H9 (cell line): ENCODE measurements around the gene PAQR9. TPM values are rescaled to one million over a fixed set of nuclear protein-coding genes. Genes with fewer than 3 reads are reported as not detected.

Experiments
- DNase-seq: peaks from one replicate; pipeline ENCODE4 v3.0.0-alpha.2; 2017
- H2AFZ ChIP-seq: one replicate; pipeline ENCODE4 v1.6.1; 2013; ENCODE audit warnings: mild to moderate bottlenecking, low read length, control low read depth, moderate library complexity
- H2AK5ac ChIP-seq: 2 replicates; pipeline ENCODE4 v1.6.1; 2013; ENCODE audit warnings: low read length, control low read depth, mixed read lengths; ENCODE audit not compliant: insufficient read length
- H2BK120ac ChIP-seq: one replicate; pipeline ENCODE4 v1.6.1; 2013; ENCODE audit warnings: low read depth, mild to moderate bottlenecking, low read length, control low read depth, inconsistent platforms; ENCODE audit not compliant: poor library complexity, severe bottlenecking
- H2BK12ac ChIP-seq: 2 replicates; pipeline ENCODE4 v1.6.1; 2013; ENCODE audit warnings: low read length, control low read depth, mixed read lengths, low read depth; ENCODE audit not compliant: insufficient read length
- H2BK15ac ChIP-seq: 2 replicates; pipeline ENCODE4 v1.6.1; 2013; ENCODE audit warnings: low read depth, low read length, control low read depth
- H2BK20ac ChIP-seq: one replicate; pipeline ENCODE4 v1.6.1; 2013; ENCODE audit warnings: low read depth, mild to moderate bottlenecking, low read length, control low read depth, inconsistent platforms; ENCODE audit not compliant: poor library complexity, severe bottlenecking
- H2BK5ac ChIP-seq: 2 replicates; pipeline ENCODE4 v1.6.1; 2013; ENCODE audit warnings: low read length, control low read depth, mixed read lengths; ENCODE audit not compliant: insufficient read length
- H3K14ac ChIP-seq: 2 replicates; pipeline ENCODE4 v1.6.1; 2013; ENCODE audit warnings: low read length, control low read depth; ENCODE audit not compliant: insufficient read depth
- H3K18ac ChIP-seq: 2 replicates; pipeline ENCODE4 v1.6.1; 2013; ENCODE audit warnings: low read depth, mild to moderate bottlenecking, mixed read lengths, low read length, control low read depth; ENCODE audit not compliant: insufficient read length
- H3K23ac ChIP-seq: 2 replicates; pipeline ENCODE4 v1.6.1; 2013; ENCODE audit warnings: low read length, control low read depth, mixed read lengths, low read depth; ENCODE audit not compliant: insufficient read length
- H3K23me2 ChIP-seq: 2 replicates; pipeline ENCODE4 v1.6.1; 2013; ENCODE audit warnings: low read depth, mild to moderate bottlenecking, mixed read lengths, low read length, control low read depth; ENCODE audit not compliant: insufficient read length, poor library complexity, severe bottlenecking
- H3K27ac ChIP-seq: 2 replicates; pipeline ENCODE4 v1.5.1; 2013; ENCODE audit warnings: low read length, control low read depth, mixed read lengths, low read depth; ENCODE audit not compliant: insufficient read length
- H3K27me3 ChIP-seq: 2 replicates; pipeline ENCODE4 v1.6.1; 2013; ENCODE audit warnings: low read length, control low read depth, inconsistent platforms; ENCODE audit not compliant: insufficient read depth
- H3K4ac ChIP-seq: 2 replicates; pipeline ENCODE4 v1.6.1; 2013; ENCODE audit warnings: low read depth, mild to moderate bottlenecking, control low read depth, inconsistent platforms, low read length, moderate library complexity
- H3K4me1 ChIP-seq: 2 replicates; pipeline ENCODE4 v1.6.1; 2013; ENCODE audit warnings: low read length, control low read depth, inconsistent platforms; ENCODE audit not compliant: insufficient read depth
- H3K4me2 ChIP-seq: 2 replicates; pipeline ENCODE4 v1.6.1; 2013; ENCODE audit warnings: low read length, control low read depth, mixed read lengths; ENCODE audit not compliant: insufficient read length, insufficient read depth
- H3K56ac ChIP-seq: 2 replicates; pipeline ENCODE4 v1.6.1; 2013; ENCODE audit warnings: low read depth, mild to moderate bottlenecking, mixed read lengths, low read length, control low read depth; ENCODE audit not compliant: insufficient read length
- H3K79me1 ChIP-seq: 2 replicates; pipeline ENCODE4 v1.6.1; 2013; ENCODE audit warnings: low read depth, mild to moderate bottlenecking, moderate library complexity, low read length, control low read depth, inconsistent platforms; ENCODE audit not compliant: insufficient read depth, poor library complexity, severe bottlenecking
- H3K79me2 ChIP-seq: 2 replicates; pipeline ENCODE4 v1.6.1; 2013; ENCODE audit warnings: low read length, control low read depth, inconsistent platforms; ENCODE audit not compliant: insufficient read depth
- H3K9ac ChIP-seq: 2 replicates; pipeline ENCODE4 v1.6.1; 2013; ENCODE audit warnings: low read length, control low read depth, mixed read lengths; ENCODE audit not compliant: insufficient read length; ENCODE audit errors: extremely low read depth
- H3K9me3 ChIP-seq: one replicate; pipeline ENCODE4 v1.6.1; 2013; ENCODE audit warnings: low read depth, low read length, inconsistent platforms; ENCODE audit not compliant: control insufficient read depth
- H3T11ph ChIP-seq: one replicate; pipeline ENCODE4 v1.6.1; 2013; ENCODE audit warnings: mild to moderate bottlenecking, low read length, control low read depth, inconsistent platforms
- H4K20me1 ChIP-seq: one replicate; pipeline ENCODE4 v1.6.1; 2013; ENCODE audit not compliant: control insufficient read depth, insufficient read length, insufficient read depth
- H4K5ac ChIP-seq: 2 replicates; pipeline ENCODE4 v1.6.1; 2013; ENCODE audit warnings: low read depth, mild to moderate bottlenecking, mixed read lengths, low read length, control low read depth; ENCODE audit not compliant: insufficient read length
- H4K8ac ChIP-seq: replicated peaks from 2 replicates; pipeline ENCODE4 v1.6.1; 2013; ENCODE audit warnings: low read length, control low read depth, mixed read lengths, low read depth; ENCODE audit not compliant: insufficient read length
- H4K91ac ChIP-seq: 2 replicates; pipeline ENCODE4 v1.6.1; 2013; ENCODE audit warnings: low read depth, mild to moderate bottlenecking, moderate library complexity, mixed read lengths, low read length, control low read depth; ENCODE audit not compliant: insufficient read length
- H3K27ac Mint-ChIP-seq, 3 experiments: 2 replicates in 2 of 3; 3 replicates in 1 of 3; pipeline ENCODE4 v1.8.0; 2020 to 2021; ENCODE audit warnings: mixed read lengths in 3 of 3, mild to moderate bottlenecking in 1 of 3, moderate library complexity in 1 of 3
- H3K27me3 Mint-ChIP-seq: 2 replicates; pipeline ENCODE4 v1.8.0; 2021; ENCODE audit warnings: low read depth, mild to moderate bottlenecking, moderate library complexity, mixed read lengths
- H3K36me3 Mint-ChIP-seq, 3 experiments: 2 replicates in 2 of 3; 3 replicates in 1 of 3; pipeline ENCODE4 v1.8.0; 2020 to 2021; ENCODE audit warnings: low read depth in 3 of 3, mixed read lengths in 3 of 3; ENCODE audit not compliant: insufficient read depth in 1 of 3
- H3K4me1 Mint-ChIP-seq, 2 experiments: 2 replicates each; pipeline ENCODE4 v1.8.0; 2020; ENCODE audit warnings: mixed read lengths in 2 of 2
- H3K4me3 Mint-ChIP-seq, 2 experiments: 2 replicates in 1 of 2; 3 replicates in 1 of 2; pipeline ENCODE4 v1.8.0; 2020 to 2021; ENCODE audit warnings: mild to moderate bottlenecking in 2 of 2, mixed read lengths in 2 of 2, moderate library complexity in 1 of 2
- H3K9me3 Mint-ChIP-seq, 2 experiments: 2 replicates in 1 of 2; 3 replicates in 1 of 2; pipeline ENCODE4 v1.8.0; 2020; ENCODE audit warnings: mild to moderate bottlenecking in 2 of 2, mixed read lengths in 2 of 2, moderate library complexity in 1 of 2
- WGBS: extraction: QIAGEN DNeasy Blood & Tissue Kit; methylation state at CpG from one replicate; pipeline ENCODE4 v1.1.7; 2013; ENCODE audit warnings: missing lambda C conversion rate, low lambda C conversion rate, mixed read lengths; ENCODE audit not compliant: insufficient read length; ENCODE audit errors: extremely low coverage; 5-methylcytosine and 5-hydroxymethylcytosine counted together
- total RNA-seq: library from RNA; stranded (reverse); gene quantifications from 2 replicates; pipeline ENCODE4 v1.2.1, GENCODE V29; 2021
- TF ChIP-seq, protein P1 (sequence below): fragments of 200-600 bp; sonication (generic); conservative IDR thresholded peaks from 3 replicates; pipeline ENCODE4 v1.8.0; 2021; ENCODE audit warnings: antibody characterized with exemption, mild to moderate bottlenecking

PAQR9 gene
- total RNA-seq, 1 experiment from 2014 or later = 2.3 TPM

DNA sequence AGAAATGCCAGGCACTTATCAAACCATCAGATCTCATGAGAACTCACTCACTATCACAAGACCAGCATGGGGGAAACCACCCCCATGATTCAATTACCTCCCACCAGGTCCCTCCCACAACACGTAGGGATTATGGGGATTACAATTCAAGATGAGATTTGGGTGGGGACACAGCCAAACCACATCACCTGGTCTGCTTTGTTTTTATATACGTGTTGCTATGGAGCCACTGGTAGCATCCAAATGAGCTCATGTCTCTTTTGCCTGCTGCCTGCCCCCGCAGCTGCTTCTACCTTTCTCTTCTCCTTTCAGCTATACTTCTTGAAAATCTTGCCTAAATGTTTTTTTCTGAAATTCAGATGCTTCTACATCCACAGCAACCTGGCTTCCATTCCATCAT, 47.8 kb downstream of the PAQR9 start:
- H2BK20ac ChIP-seq = no peak overlapping the region
- H3K4ac ChIP-seq = no peak overlapping the region
- H3K9ac ChIP-seq = no peak overlapping the region
- no peak overlapping the region for H4K91ac ChIP-seq
- H2AK5ac ChIP-seq = no peak overlapping the region
- no peak overlapping the region for H4K8ac ChIP-seq
- H3K27ac ChIP-seq = no peak overlapping the region
- no peaks in the 10 kb centered on the region for H3K4me1 ChIP-seq
- no peak overlapping the region for H3K18ac ChIP-seq
- Mint-ChIP-seq H3K36me3 (no peaks in the 10 kb centered on the region), H3K4me1 (peaks cover 5 to 6% of the 10 kb centered on the region in 2 experiments; a peak in 3 of 4 replicates), H3K9me3 (no peaks in the 10 kb centered on the region), H3K27me3 (peaks cover under 1% of the 10 kb centered on the region), H3K4me3 (no peak overlapping the region), H3K27ac (no peak overlapping the region)
- no CpG with 5 or more reads among the region's 3 CpGs for WGBS
- no peak overlapping the region for H2BK120ac ChIP-seq
- no peaks in the 10 kb centered on the region for H3K79me2 ChIP-seq
- H3K4me2 ChIP-seq = no peak overlapping the region
- no peak overlapping the region for H3T11ph ChIP-seq
- no peak for DNase-seq
- no peaks in the 10 kb centered on the region for H3K79me1 ChIP-seq
- no peaks in the 10 kb centered on the region for H3K23me2 ChIP-seq
- TF ChIP-seq, protein P1, sequence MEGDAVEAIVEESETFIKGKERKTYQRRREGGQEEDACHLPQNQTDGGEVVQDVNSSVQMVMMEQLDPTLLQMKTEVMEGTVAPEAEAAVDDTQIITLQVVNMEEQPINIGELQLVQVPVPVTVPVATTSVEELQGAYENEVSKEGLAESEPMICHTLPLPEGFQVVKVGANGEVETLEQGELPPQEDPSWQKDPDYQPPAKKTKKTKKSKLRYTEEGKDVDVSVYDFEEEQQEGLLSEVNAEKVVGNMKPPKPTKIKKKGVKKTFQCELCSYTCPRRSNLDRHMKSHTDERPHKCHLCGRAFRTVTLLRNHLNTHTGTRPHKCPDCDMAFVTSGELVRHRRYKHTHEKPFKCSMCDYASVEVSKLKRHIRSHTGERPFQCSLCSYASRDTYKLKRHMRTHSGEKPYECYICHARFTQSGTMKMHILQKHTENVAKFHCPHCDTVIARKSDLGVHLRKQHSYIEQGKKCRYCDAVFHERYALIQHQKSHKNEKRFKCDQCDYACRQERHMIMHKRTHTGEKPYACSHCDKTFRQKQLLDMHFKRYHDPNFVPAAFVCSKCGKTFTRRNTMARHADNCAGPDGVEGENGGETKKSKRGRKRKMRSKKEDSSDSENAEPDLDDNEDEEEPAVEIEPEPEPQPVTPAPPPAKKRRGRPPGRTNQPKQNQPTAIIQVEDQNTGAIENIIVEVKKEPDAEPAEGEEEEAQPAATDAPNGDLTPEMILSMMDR = no peak
- no peak overlapping the region for H3K14ac ChIP-seq
- H2BK15ac ChIP-seq = no peak overlapping the region
- no peak overlapping the region for H3K56ac ChIP-seq
- no peak overlapping the region for H2BK12ac ChIP-seq
- H3K23ac ChIP-seq = no peak overlapping the region
- no peaks in the 10 kb centered on the region for H3K27me3 ChIP-seq
- H2BK5ac ChIP-seq = no peak overlapping the region
- no peak overlapping the region for H4K5ac ChIP-seq
- no peak overlapping the region for H2AFZ ChIP-seq
- no peaks in the 10 kb centered on the region for H3K9me3 ChIP-seq
- H4K20me1 ChIP-seq = no peaks in the 10 kb centered on the region
